ENCODE data around the gene KIF18B. TPM values are rescaled to one million over a fixed set of nuclear protein-coding genes. Genes with fewer than 3 reads are reported as not detected.

Gene KIF18B
- total RNA-seq, 1 experiment from 2014 or later: 82.2 TPM

GRCh38 chr17:44965481-44966234 is 18.1 kb upstream of the KIF18B start:
- POLR2A ChIA-PET: interaction anchor here (1.2 kb wide), 1 partner anchor 13 kb away, joined by 3 read pairs; no protein-coding TSS in a partner anchor
- Mint-ChIP-seq H3K36me3 (no peaks in the 10 kb centered on the region), H3K4me1 (peaks cover 19% of the 10 kb centered on the region), H3K4me3 (no peak overlapping the region), H3K27ac (no peak overlapping the region), H3K27me3 (ENCODE audit: low read depth) (peaks cover 74% of the 10 kb centered on the region), H3K9me3 (no peaks in the 10 kb centered on the region)
- CTCF ChIA-PET: interaction anchor here (0.8 to 2.3 kb wide), 10 partner anchors 10 to 190 kb away, joined by 3 to 9 read pairs (median 4); partner anchors contain the start of gene ACBD4
- no peak for DNase-seq (ENCODE audit: low spot score)
- ATAC-seq: no peak
- TF ChIP-seq USF1 (CRISPR knock-in tag; IDR thresholded peaks at IDR 0.05) (no peak), FOXP4 (CRISPR knock-in tag; IDR thresholded peaks at IDR 0.05) (no peak), ERG (CRISPR knock-in tag; IDR thresholded peaks at IDR 0.05) (no peak), SOX15 (CRISPR knock-in tag; IDR thresholded peaks at IDR 0.05) (no peak), IRF2 (CRISPR knock-in tag; IDR thresholded peaks at IDR 0.05; ENCODE audit: borderline replicate concordance, low read depth) (no peak), E2F4 (CRISPR knock-in tag; IDR thresholded peaks at IDR 0.05; ENCODE audit: borderline replicate concordance, low read depth) (no peak), ZNF425 (CRISPR knock-in tag; conservative IDR thresholded peaks at IDR 0.05) (no peak), ATF2 (CRISPR knock-in tag; IDR thresholded peaks at IDR 0.05; ENCODE audit: borderline replicate concordance, low read depth) (no peak), MLX (CRISPR knock-in tag; IDR thresholded peaks at IDR 0.05) (no peak), NFYB (CRISPR knock-in tag; conservative IDR thresholded peaks at IDR 0.05; ENCODE audit: low read depth) (no peak), ZNF263 (CRISPR knock-in tag; IDR thresholded peaks at IDR 0.05; ENCODE audit: low read depth) (no peak)

GRCh38 chr17:44961921-44962350 is 14.4 kb upstream of the KIF18B start:
- CTCF ChIA-PET: interaction anchor here (0.6 to 8.2 kb wide), 21 partner anchors 9 to 317 kb away, joined by 3 to 76 read pairs (median 5); partner anchors contain the start of genes ACBD4 and KIF18B
- Mint-ChIP-seq H3K4me3 (no peak overlapping the region), H3K36me3 (no peaks in the 10 kb centered on the region), H3K4me1 (peaks cover 12% of the 10 kb centered on the region), H3K27me3 (ENCODE audit: low read depth) (peaks cover 58% of the 10 kb centered on the region), H3K27ac (no peak overlapping the region), H3K9me3 (no peaks in the 10 kb centered on the region)
- POLR2A ChIA-PET: interaction anchor here (0.9 kb wide), 1 partner anchor 99 kb away, joined by 3 read pairs; the partner anchor contains the start of gene NMT1
- DNase-seq (ENCODE audit: low spot score): peak; percentile 54
- ATAC-seq: peak; percentile 85
- TF ChIP-seq ATF6 (CRISPR knock-in tag; IDR thresholded peaks at IDR 0.05): no peak
- TF ChIP-seq ERG (CRISPR knock-in tag; IDR thresholded peaks at IDR 0.05): no peak
- TF ChIP-seq GRHL2 (CRISPR knock-in tag; IDR thresholded peaks at IDR 0.05; ENCODE audit: insufficient replicate concordance, severe bottlenecking): no peak
- TF ChIP-seq PREB (CRISPR knock-in tag; IDR thresholded peaks at IDR 0.05; ENCODE audit: borderline replicate concordance): no peak
- TF ChIP-seq ZNF138 (CRISPR knock-in tag; conservative IDR thresholded peaks at IDR 0.05): no peak
